Measurements from ENCODE around the gene ORC2. TPM values are rescaled to one million over a fixed set of nuclear protein-coding genes. Genes with fewer than 3 reads are reported as not detected.
"Not testable (repeated sequence)": the region's sequence is repeated elsewhere in the genome, so short reads cannot be mapped to it uniquely, and the experiment has no call there.

Gene ORC2
- total and polyA plus RNA-seq, 2 donors (not counting 1 experiment from before 2014, with no cell fraction given): 5.7 to 13.9 TPM

DNA sequence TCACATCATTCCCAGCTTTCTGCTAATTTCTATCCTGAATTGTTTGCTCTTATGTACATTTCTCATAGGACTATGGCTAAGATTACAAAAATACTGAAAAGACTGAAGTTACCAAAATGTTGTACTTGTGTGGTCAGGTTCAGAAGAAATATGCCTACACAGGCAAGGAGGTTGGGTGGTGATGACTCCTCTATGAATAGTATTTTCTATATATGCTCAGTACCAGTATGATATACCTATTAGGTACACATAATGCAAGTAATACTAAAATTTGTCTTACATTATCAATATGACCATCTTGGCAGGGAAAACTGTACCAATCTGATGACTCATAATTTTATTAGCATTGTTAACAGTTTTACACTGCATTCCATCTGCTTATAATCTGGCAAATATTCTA is 12.2 kb upstream of the ORC2 start:
- H3K27me3 ChIP-seq (ENCODE audit: control insufficient read depth, insufficient read depth, low read length): no peaks in the 10 kb centered on the region
- no peak overlapping the region for H3K4me3 ChIP-seq (replicated peaks in 1 of 4; ENCODE audit: control extremely low read depth in 1 of 4, insufficient read depth in 1 of 4, low read depth in 3 of 4, low read length in 4 of 4)
- no peak for TF ChIP-seq EZH2 (IDR thresholded peaks at IDR 0.05; ENCODE audit: low read length, missing control alignments)
- TF ChIP-seq, protein P1, sequence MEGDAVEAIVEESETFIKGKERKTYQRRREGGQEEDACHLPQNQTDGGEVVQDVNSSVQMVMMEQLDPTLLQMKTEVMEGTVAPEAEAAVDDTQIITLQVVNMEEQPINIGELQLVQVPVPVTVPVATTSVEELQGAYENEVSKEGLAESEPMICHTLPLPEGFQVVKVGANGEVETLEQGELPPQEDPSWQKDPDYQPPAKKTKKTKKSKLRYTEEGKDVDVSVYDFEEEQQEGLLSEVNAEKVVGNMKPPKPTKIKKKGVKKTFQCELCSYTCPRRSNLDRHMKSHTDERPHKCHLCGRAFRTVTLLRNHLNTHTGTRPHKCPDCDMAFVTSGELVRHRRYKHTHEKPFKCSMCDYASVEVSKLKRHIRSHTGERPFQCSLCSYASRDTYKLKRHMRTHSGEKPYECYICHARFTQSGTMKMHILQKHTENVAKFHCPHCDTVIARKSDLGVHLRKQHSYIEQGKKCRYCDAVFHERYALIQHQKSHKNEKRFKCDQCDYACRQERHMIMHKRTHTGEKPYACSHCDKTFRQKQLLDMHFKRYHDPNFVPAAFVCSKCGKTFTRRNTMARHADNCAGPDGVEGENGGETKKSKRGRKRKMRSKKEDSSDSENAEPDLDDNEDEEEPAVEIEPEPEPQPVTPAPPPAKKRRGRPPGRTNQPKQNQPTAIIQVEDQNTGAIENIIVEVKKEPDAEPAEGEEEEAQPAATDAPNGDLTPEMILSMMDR (conservative IDR thresholded peaks at IDR 0.05 in 1 of 2, IDR thresholded peaks at IDR 0.05 in 1 of 2; ENCODE audit: low read depth in 1 of 2, low read length in 2 of 2): no peak
- no peak for DNase-seq (ENCODE audit: low read depth in 2 of 2)
- H2AFZ ChIP-seq (ENCODE audit: low read length): no peak overlapping the region
- H3K4me1 ChIP-seq (ENCODE audit: control insufficient read depth, extremely low read depth, insufficient read depth, low read length): no peaks in the 10 kb centered on the region
- no peaks in the 10 kb centered on the region for H3K36me3 ChIP-seq (ENCODE audit: control insufficient read depth, insufficient read depth, low read length)
- H3K4me2 ChIP-seq (ENCODE audit: extremely low read depth, insufficient read depth, low read length): no peak overlapping the region
- H3K27ac ChIP-seq (ENCODE audit: insufficient read depth, low read length): no peak overlapping the region
- no peaks in the 10 kb centered on the region for H3K79me2 ChIP-seq (ENCODE audit: control insufficient read depth, insufficient read depth, low read length)
- H4K20me1 ChIP-seq (ENCODE audit: control insufficient read depth, extremely low read depth, insufficient read depth, low read length): no peaks in the 10 kb centered on the region
- no peaks in the 10 kb centered on the region for H3K9me3 ChIP-seq (ENCODE audit: control insufficient read depth, insufficient read depth, low read depth, low read length)
- H3K9ac ChIP-seq (ENCODE audit: insufficient read depth, low read length): no peak overlapping the region

DNA sequence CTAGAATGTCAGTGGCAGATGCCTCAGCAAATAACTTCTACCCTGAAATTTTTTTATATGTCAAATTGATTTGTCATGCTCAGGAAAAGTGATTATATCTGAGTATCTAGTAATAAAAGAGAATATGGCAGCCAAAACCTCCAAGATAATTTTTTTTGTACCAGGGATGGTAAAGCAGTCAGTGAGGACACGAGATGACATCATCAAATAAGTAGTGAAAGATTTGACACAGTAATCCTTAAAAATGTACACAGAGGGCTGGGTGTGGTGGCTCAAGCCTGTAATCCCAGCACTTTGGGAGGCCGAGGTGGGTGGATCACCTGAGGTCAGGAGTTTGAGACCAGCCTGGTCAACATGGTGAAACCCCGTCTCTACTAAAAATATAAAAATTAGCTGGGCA is 6.6 kb upstream of the ORC2 start:
- DNase-seq (ENCODE audit: low read depth in 2 of 2); H2AFZ ChIP-seq (ENCODE audit: low read length); H4K20me1 ChIP-seq (ENCODE audit: control insufficient read depth, extremely low read depth, insufficient read depth, low read length); H3K4me3 ChIP-seq (replicated peaks in 1 of 4; ENCODE audit: control extremely low read depth in 1 of 4, insufficient read depth in 1 of 4, low read depth in 3 of 4, low read length in 4 of 4); H3K4me2 ChIP-seq (ENCODE audit: extremely low read depth, insufficient read depth, low read length); H3K9me3 ChIP-seq (ENCODE audit: control insufficient read depth, insufficient read depth, low read depth, low read length); H3K9ac ChIP-seq (ENCODE audit: insufficient read depth, low read length); H3K36me3 ChIP-seq (ENCODE audit: control insufficient read depth, insufficient read depth, low read length); H3K4me1 ChIP-seq (ENCODE audit: control insufficient read depth, extremely low read depth, insufficient read depth, low read length); H3K27ac ChIP-seq (ENCODE audit: insufficient read depth, low read length); H3K79me2 ChIP-seq (ENCODE audit: control insufficient read depth, insufficient read depth, low read length); H3K27me3 ChIP-seq (ENCODE audit: control insufficient read depth, insufficient read depth, low read length): not testable (repeated sequence)

DNA sequence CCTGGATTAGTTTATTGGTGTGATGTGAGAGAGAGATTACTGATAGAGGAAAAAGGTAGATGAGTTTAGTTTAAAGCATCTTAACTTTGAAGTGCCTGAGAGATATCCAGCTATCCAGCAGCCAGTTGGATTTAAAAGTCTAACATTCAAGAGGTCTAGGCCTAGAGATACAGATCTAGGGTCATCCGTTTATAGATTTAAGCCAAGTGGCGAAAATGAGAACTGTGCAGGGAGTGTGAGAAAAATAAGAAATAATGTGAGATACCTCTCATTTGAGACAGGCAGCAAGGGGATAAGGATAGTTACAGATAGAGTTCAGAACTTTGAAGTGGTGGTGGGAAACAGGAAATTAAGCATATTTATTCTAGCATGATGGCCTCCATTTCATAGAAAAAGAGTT is 5.3 kb upstream of the ORC2 start:
- no peak overlapping the region for H2AFZ ChIP-seq (ENCODE audit: low read length)
- H3K36me3 ChIP-seq (ENCODE audit: control insufficient read depth, insufficient read depth, low read length): no peaks in the 10 kb centered on the region

More for the DNA sequence above, 5.3 kb upstream of the ORC2 start:
- Histone ChIP-seq H4K20me1 (ENCODE audit: control insufficient read depth, extremely low read depth, insufficient read depth, low read length) (no peaks in the 10 kb centered on the region), H3K9ac (ENCODE audit: insufficient read depth, low read length) (no peak overlapping the region), H3K4me1 (ENCODE audit: control insufficient read depth, extremely low read depth, insufficient read depth, low read length) (peaks cover 7% of the 10 kb centered on the region), H3K9me3 (ENCODE audit: control insufficient read depth, insufficient read depth, low read depth, low read length) (no peaks in the 10 kb centered on the region), H3K27ac (ENCODE audit: insufficient read depth, low read length) (no peak overlapping the region), H3K27me3 (ENCODE audit: control insufficient read depth, insufficient read depth, low read length) (no peaks in the 10 kb centered on the region), H3K79me2 (ENCODE audit: control insufficient read depth, insufficient read depth, low read length) (no peaks in the 10 kb centered on the region), H3K4me2 (ENCODE audit: extremely low read depth, insufficient read depth, low read length) (no peak overlapping the region), H3K4me3 (replicated peaks in 1 of 4; ENCODE audit: control extremely low read depth in 1 of 4, insufficient read depth in 1 of 4, low read depth in 3 of 4, low read length in 4 of 4) (no peak overlapping the region)
- no peak for TF ChIP-seq EZH2 (IDR thresholded peaks at IDR 0.05; ENCODE audit: low read length, missing control alignments)
- TF ChIP-seq, protein P1 (conservative IDR thresholded peaks at IDR 0.05 in 1 of 2, IDR thresholded peaks at IDR 0.05 in 1 of 2; ENCODE audit: low read depth in 1 of 2, low read length in 2 of 2): no peak
- DNase-seq (ENCODE audit: low read depth in 2 of 2): no peak
